ENCODE measurements around the gene IGDCC3.

IGDCC3 gene

DNA sequence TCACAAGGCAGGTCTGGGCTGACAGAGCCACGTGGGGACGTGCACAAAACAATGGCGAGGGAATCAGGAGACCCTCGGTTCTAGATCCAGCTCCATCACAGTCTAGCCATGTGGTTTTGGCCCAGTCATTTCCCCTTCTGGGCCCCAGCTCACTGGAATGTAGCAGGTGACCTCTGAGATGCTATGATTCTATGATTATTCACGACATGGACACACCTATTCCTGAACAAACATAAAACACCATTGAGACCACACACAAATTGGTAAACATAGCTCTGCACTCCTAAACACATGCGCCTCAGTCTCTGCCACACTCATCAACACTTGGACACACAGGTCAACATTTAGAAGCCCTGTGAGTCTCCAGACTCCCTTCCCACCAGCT lies 36.0 kb upstream of the IGDCC3 start:
- no peaks in the 10 kb centered on the region for H3K9me3 ChIP-seq (ENCODE audit: insufficient read depth, low read length, severe bottlenecking)
- H3K79me2 ChIP-seq (ENCODE audit: insufficient read depth, low read length) = no peaks in the 10 kb centered on the region
- no peak overlapping the region for H2AFZ ChIP-seq (ENCODE audit: low read depth, low read length)
- ATAC-seq (ENCODE audit: insufficient read depth, low read depth) = no peak
- DNase-seq = no peak
- H4K20me1 ChIP-seq (ENCODE audit: insufficient read depth, low read length) = no peaks in the 10 kb centered on the region
- no peak overlapping the region for H3K27ac ChIP-seq (ENCODE audit: low read length)
- no peak overlapping the region for H3K4me2 ChIP-seq (ENCODE audit: insufficient read depth, low read length)
- H3K27me3 ChIP-seq (ENCODE audit: insufficient read depth, low read length, poor library complexity) = peaks cover 6% of the 10 kb centered on the region
- H3K36me3 ChIP-seq (ENCODE audit: insufficient read depth, low read length) = no peaks in the 10 kb centered on the region
- no peak overlapping the region for H3K9ac ChIP-seq (ENCODE audit: low read depth, low read length)
- H3K4me1 ChIP-seq (ENCODE audit: insufficient read depth, low read length) = no peaks in the 10 kb centered on the region
- TF ChIP-seq, protein P1, sequence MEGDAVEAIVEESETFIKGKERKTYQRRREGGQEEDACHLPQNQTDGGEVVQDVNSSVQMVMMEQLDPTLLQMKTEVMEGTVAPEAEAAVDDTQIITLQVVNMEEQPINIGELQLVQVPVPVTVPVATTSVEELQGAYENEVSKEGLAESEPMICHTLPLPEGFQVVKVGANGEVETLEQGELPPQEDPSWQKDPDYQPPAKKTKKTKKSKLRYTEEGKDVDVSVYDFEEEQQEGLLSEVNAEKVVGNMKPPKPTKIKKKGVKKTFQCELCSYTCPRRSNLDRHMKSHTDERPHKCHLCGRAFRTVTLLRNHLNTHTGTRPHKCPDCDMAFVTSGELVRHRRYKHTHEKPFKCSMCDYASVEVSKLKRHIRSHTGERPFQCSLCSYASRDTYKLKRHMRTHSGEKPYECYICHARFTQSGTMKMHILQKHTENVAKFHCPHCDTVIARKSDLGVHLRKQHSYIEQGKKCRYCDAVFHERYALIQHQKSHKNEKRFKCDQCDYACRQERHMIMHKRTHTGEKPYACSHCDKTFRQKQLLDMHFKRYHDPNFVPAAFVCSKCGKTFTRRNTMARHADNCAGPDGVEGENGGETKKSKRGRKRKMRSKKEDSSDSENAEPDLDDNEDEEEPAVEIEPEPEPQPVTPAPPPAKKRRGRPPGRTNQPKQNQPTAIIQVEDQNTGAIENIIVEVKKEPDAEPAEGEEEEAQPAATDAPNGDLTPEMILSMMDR (IDR thresholded peaks at IDR 0.05; ENCODE audit: borderline replicate concordance, extremely low read depth, low read length, poor library complexity, severe bottlenecking) = no peak
- no peak for TF ChIP-seq EZH2 (IDR thresholded peaks at IDR 0.05; ENCODE audit: borderline replicate concordance, low read depth, low read length, severe bottlenecking)
- H3K4me3 ChIP-seq (ENCODE audit: low read depth in 1 of 2, low read length in 2 of 2) = no peak overlapping the region

GRCh38 chr15:65413051-65413759 lies 35.4 kb upstream of the IGDCC3 start:
- Histone ChIP-seq H3K9ac (ENCODE audit: low read depth, low read length) (no peak overlapping the region), H3K27ac (ENCODE audit: low read length) (no peak overlapping the region), H3K4me1 (ENCODE audit: insufficient read depth, low read length) (no peaks in the 10 kb centered on the region), H3K79me2 (ENCODE audit: insufficient read depth, low read length) (no peaks in the 10 kb centered on the region), H4K20me1 (ENCODE audit: insufficient read depth, low read length) (no peaks in the 10 kb centered on the region), H3K27me3 (ENCODE audit: insufficient read depth, low read length, poor library complexity) (peaks cover 6% of the 10 kb centered on the region), H3K4me2 (ENCODE audit: insufficient read depth, low read length) (no peak overlapping the region), H3K4me3 (ENCODE audit: low read depth in 1 of 2, low read length in 2 of 2) (no peak overlapping the region), H2AFZ (ENCODE audit: low read depth, low read length) (no peak overlapping the region), H3K9me3 (ENCODE audit: insufficient read depth, low read length, severe bottlenecking) (no peaks in the 10 kb centered on the region), H3K36me3 (ENCODE audit: insufficient read depth, low read length) (no peaks in the 10 kb centered on the region)
- TF ChIP-seq, protein P1 (IDR thresholded peaks at IDR 0.05; ENCODE audit: borderline replicate concordance, extremely low read depth, low read length, poor library complexity, severe bottlenecking) = no peak
- TF ChIP-seq EZH2 (IDR thresholded peaks at IDR 0.05; ENCODE audit: borderline replicate concordance, low read depth, low read length, severe bottlenecking) = no peak
- ATAC-seq (ENCODE audit: insufficient read depth, low read depth) (no peak), DNase-seq (no peak)

- Histone ChIP-seq H3K9ac (ENCODE audit: low read depth, low read length) (no peak overlapping the region), H3K79me2 (ENCODE audit: insufficient read depth, low read length) (no peaks in the 10 kb centered on the region), H2AFZ (ENCODE audit: low read depth, low read length) (no peak overlapping the region), H3K4me2 (ENCODE audit: insufficient read depth, low read length) (no peak overlapping the region), H3K36me3 (ENCODE audit: insufficient read depth, low read length) (no peaks in the 10 kb centered on the region), H3K4me3 (ENCODE audit: low read depth in 1 of 2, low read length in 2 of 2) (no peak overlapping the region), H4K20me1 (ENCODE audit: insufficient read depth, low read length) (no peaks in the 10 kb centered on the region), H3K9me3 (ENCODE audit: insufficient read depth, low read length, severe bottlenecking) (no peaks in the 10 kb centered on the region), H3K27me3 (ENCODE audit: insufficient read depth, low read length, poor library complexity) (peaks cover 6% of the 10 kb centered on the region), H3K27ac (ENCODE audit: low read length) (no peak overlapping the region), H3K4me1 (ENCODE audit: insufficient read depth, low read length) (no peaks in the 10 kb centered on the region)
- TF ChIP-seq EZH2 (IDR thresholded peaks at IDR 0.05; ENCODE audit: borderline replicate concordance, low read depth, low read length, severe bottlenecking) = no peak
- TF ChIP-seq, protein P1 (IDR thresholded peaks at IDR 0.05; ENCODE audit: borderline replicate concordance, extremely low read depth, low read length, poor library complexity, severe bottlenecking) = no peak
- ATAC-seq (ENCODE audit: insufficient read depth, low read depth) (no peak), DNase-seq (no peak)
These were observed 34.8 kb upstream of the IGDCC3 start for GRCh38 chr15:65412556-65412955.
